A673 (cell line): Measurements from ENCODE around the gene BTBD18.

ENCODE experiments used
- CTCF ChIP-seq: fragments of 300-800, 200-600 bp; sonication (generic); conservative IDR thresholded peaks from 2 replicates; pipeline ENCODE4 v1.5.1; 2017; ENCODE audit warnings: low read depth, mild to moderate bottlenecking, antibody characterized with exemption, low read length, moderate library complexity, mixed read lengths
- EZH2 ChIP-seq: fragments of 200-600 bp; sonication (generic); IDR thresholded peaks from 2 replicates; pipeline ENCODE4 v1.6.1; 2017; ENCODE audit warnings: borderline replicate concordance, low read depth, mild to moderate bottlenecking, mixed read lengths, antibody characterized with exemption, low read length; ENCODE audit not compliant: poor library complexity, severe bottlenecking

GRCh38 chr11:57746920-57747319 lies 4.7 kb downstream of the BTBD18 start:
- no peak for TF ChIP-seq CTCF
- no peak for TF ChIP-seq EZH2
